PC-9 (cell line): ENCODE measurements around the gene NEK7. TPM values are rescaled to one million over a fixed set of nuclear protein-coding genes. Genes with fewer than 3 reads are reported as not detected.

Source experiments
- BruUV-seq: library from RNA; stranded (reverse); fragments of 400-500 nt; replicated peaks from 2 replicates; lab custom pipeline; 2021; lab: Mats Ljungman, UMichigan
- CTCF ChIA-PET: fragments of 300-600 bp; sonication (Branson Sonifier 250); formaldehyde crosslinking; loops from one replicate; lab custom pipeline; 2022; ENCODE audit warnings: antibody characterized with exemption; lab: Charles Lee
- POLR2A ChIA-PET: fragments of 300-600 bp; sonication (Branson Sonifier 250); formaldehyde crosslinking; loops from one replicate; lab custom pipeline; 2022; ENCODE audit warnings: antibody characterized with exemption; ENCODE audit not compliant: unreplicated experiment; lab: Charles Lee
- DNase-seq, 2 experiments: peaks; one replicate each; pipeline versions ENCODE4 v3.0.0 to v3.0.0-alpha.2; 2015 to 2022; ENCODE audit warnings: mixed read lengths in 1 of 2
- H2AFZ ChIP-seq: fragments of 200-600 bp; sonication (generic); 2 replicates; pipeline ENCODE4 v1.8.1; 2017; ENCODE audit warnings: antibody characterized with exemption
- H3F3A ChIP-seq: fragments of 200-600 bp; sonication (generic); 2 replicates; pipeline ENCODE4 v1.8.1; 2017; ENCODE audit warnings: antibody characterized with exemption, mild to moderate bottlenecking, low read depth; ENCODE audit not compliant: insufficient read depth
- H3K27ac ChIP-seq: fragments of 200-600 bp; sonication (generic); 2 replicates; pipeline ENCODE4 v1.6.1; 2016; ENCODE audit warnings: mixed run types
- H3K27me3 ChIP-seq: fragments of 200-600 bp; sonication (generic); 2 replicates; pipeline ENCODE4 v1.6.1; 2016; ENCODE audit warnings: low read depth, mixed run types; ENCODE audit not compliant: insufficient read depth
- H3K36me3 ChIP-seq: fragments of 200-600 bp; sonication (generic); 2 replicates; pipeline ENCODE4 v1.6.1; 2016; ENCODE audit warnings: low read depth, mixed run types
- H3K4me1 ChIP-seq: fragments of 200-600 bp; sonication (generic); replicated peaks from 2 replicates; pipeline ENCODE4 v1.6.1; 2016; ENCODE audit warnings: mixed run types; ENCODE audit not compliant: insufficient read depth
- H3K4me2 ChIP-seq: fragments of 200-600 bp; sonication (generic); 2 replicates; pipeline ENCODE4 v1.6.1; 2017; ENCODE audit warnings: mixed run types
- H3K4me3 ChIP-seq: fragments of 200-600 bp; sonication (generic); 2 replicates; pipeline ENCODE4 v1.6.1; 2016; ENCODE audit warnings: mixed run types
- H3K79me2 ChIP-seq: fragments of 200-600 bp; sonication (generic); 2 replicates; pipeline ENCODE4 v1.6.1; 2017; ENCODE audit warnings: low read depth, mixed run types
- H3K9me2 ChIP-seq: fragments of 200-600 bp; sonication (generic); 2 replicates; pipeline ENCODE4 v1.8.1; 2017; ENCODE audit warnings: mild to moderate bottlenecking; ENCODE audit not compliant: insufficient read depth
- H3K9me3 ChIP-seq: fragments of 200-600 bp; sonication (generic); 2 replicates; pipeline ENCODE4 v1.8.1; 2016; ENCODE audit warnings: low read depth; ENCODE audit not compliant: insufficient read depth
- H4K20me1 ChIP-seq: fragments of 200-600 bp; sonication (generic); 2 replicates; pipeline ENCODE4 v1.8.1; 2017; ENCODE audit not compliant: insufficient read depth
- EZH2 ChIP-seq: fragments of 200-600 bp; sonication (generic); IDR thresholded peaks from 2 replicates; pipeline ENCODE4 v1.8.0; 2017; ENCODE audit warnings: antibody characterized with exemption, low read depth
- intact Hi-C: fragments of 100-400 bp; cut with micrococcal nuclease; formaldehyde crosslinking; loops from one replicate; pipeline ENCODE4 v1.10.0; 2022; ENCODE audit not compliant: unreplicated experiment
- total RNA-seq: library from RNA; stranded (reverse); gene quantifications from 2 replicates; pipeline ENCODE4 v1.2.3, GENCODE V29; 2021
- TF ChIP-seq, protein P1 (sequence below): fragments of 200-600 bp; sonication (generic); conservative IDR thresholded peaks from 2 replicates; pipeline ENCODE4 v1.6.1; 2017; ENCODE audit warnings: mixed run types, antibody characterized with exemption, mild to moderate bottlenecking, moderate library complexity

NEK7 gene
- total RNA-seq, 1 experiment from 2014 or later = 67.4 TPM

DNA sequence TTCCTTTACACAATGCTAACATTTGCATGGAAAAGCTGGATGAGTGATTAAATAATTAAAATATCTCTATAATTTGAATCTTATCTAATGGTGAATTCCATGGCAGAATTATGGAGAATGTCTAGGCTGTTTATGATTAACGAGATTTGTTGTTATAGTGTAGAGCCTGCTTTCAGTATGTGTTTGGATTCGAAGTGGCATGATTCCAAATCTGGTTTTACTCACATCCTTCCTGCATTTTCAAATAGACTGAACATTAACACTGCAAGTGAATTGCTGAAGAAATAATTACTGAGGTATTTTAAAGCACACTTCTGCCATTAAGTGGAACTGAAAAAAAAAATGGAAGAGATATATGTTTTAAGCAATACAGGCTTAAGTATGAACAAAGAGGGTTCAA, 5.1 kb upstream of the NEK7 start:
- ChIA-PET CTCF (no interaction called here), POLR2A (no interaction called here)
- Histone ChIP-seq H3K27ac (no peak overlapping the region), H3K9me3 (no peaks in the 10 kb centered on the region), H3K9me2 (0 out of 2 replicates have a peak, but pooled peaks cover 3% of the 10 kb centered on the region), H3K79me2 (no peaks in the 10 kb centered on the region), H2AFZ (no peak overlapping the region), H3F3A (peaks cover 4% of the 10 kb centered on the region; the same call in 1 of the 2 replicates), H3K4me1 (peaks cover 14% of the 10 kb centered on the region), H3K4me2 (no peak overlapping the region), H3K4me3 (no peak overlapping the region), H4K20me1 (no peaks in the 10 kb centered on the region), H3K36me3 (no peaks in the 10 kb centered on the region), H3K27me3 (no peaks in the 10 kb centered on the region)
- intact Hi-C loops = loop anchor here (10.0 kb wide), 3 partner anchors 157 to 627 kb away; no protein-coding TSS in a partner anchor
- TF ChIP-seq EZH2 = no peak
- TF ChIP-seq, protein P1, sequence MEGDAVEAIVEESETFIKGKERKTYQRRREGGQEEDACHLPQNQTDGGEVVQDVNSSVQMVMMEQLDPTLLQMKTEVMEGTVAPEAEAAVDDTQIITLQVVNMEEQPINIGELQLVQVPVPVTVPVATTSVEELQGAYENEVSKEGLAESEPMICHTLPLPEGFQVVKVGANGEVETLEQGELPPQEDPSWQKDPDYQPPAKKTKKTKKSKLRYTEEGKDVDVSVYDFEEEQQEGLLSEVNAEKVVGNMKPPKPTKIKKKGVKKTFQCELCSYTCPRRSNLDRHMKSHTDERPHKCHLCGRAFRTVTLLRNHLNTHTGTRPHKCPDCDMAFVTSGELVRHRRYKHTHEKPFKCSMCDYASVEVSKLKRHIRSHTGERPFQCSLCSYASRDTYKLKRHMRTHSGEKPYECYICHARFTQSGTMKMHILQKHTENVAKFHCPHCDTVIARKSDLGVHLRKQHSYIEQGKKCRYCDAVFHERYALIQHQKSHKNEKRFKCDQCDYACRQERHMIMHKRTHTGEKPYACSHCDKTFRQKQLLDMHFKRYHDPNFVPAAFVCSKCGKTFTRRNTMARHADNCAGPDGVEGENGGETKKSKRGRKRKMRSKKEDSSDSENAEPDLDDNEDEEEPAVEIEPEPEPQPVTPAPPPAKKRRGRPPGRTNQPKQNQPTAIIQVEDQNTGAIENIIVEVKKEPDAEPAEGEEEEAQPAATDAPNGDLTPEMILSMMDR = no peak
- BruUV-seq = no TSS peak
- DNase-seq = no peak

- Histone ChIP-seq H3K79me2 (peaks cover 10% of the 10 kb centered on the region), H3K27me3 (no peaks in the 10 kb centered on the region), H3K9me3 (no peaks in the 10 kb centered on the region), H3K9me2 (0 out of 2 replicates have a peak, but pooled peaks cover 3% of the 10 kb centered on the region), H3K4me3 (no peak overlapping the region), H3K36me3 (no peaks in the 10 kb centered on the region), H3K4me2 (no peak overlapping the region), H4K20me1 (no peaks in the 10 kb centered on the region), H3K27ac (no peak overlapping the region), H3K4me1 (peaks cover 15% of the 10 kb centered on the region), H3F3A (peaks cover 4% of the 10 kb centered on the region; the same call in 1 of the 2 replicates), H2AFZ (no peak overlapping the region)
- no peak for TF ChIP-seq EZH2
- TF ChIP-seq, protein P1 = no peak
- CTCF ChIA-PET = no interaction called here
- POLR2A ChIA-PET = interaction anchor here (0.6 kb wide), 1 partner anchor 457 kb away, joined by 5 read pairs; no protein-coding TSS in a partner anchor
- BruUV-seq = no TSS peak
- DNase-seq = no peak
- intact Hi-C loops = loop anchor here (10.0 kb wide), 3 partner anchors 158 to 628 kb away; no protein-coding TSS in a partner anchor
Measured at GRCh38 chr1:198153103-198153502, 3.7 kb upstream of the NEK7 start.

DNA sequence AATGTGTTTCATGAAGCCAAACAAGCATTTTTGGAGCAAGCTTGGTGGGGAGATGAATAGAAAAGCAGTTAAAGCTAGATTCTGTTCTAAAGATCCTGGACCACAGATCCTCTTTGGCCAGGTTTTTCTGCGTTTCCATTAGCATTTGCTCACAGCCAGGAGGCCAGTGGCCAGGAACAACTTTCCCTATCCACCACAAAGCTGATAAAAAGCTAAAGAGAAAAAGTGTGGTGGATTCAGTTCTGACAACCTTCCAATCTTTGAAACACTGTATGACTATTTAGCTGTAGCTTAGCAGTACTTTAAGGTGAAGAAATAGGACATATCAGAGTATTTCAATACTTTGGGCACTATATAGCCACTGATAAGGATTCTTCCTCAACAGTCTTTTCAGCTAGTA, 3.0 kb upstream of the NEK7 start:
- intact Hi-C loops = loop anchor here (10.0 kb wide), 3 partner anchors 159 to 629 kb away; no protein-coding TSS in a partner anchor
- no peak overlapping the region for H2AFZ ChIP-seq
- no TSS peak for BruUV-seq
- ChIA-PET POLR2A (no interaction called here), CTCF (no interaction called here)
- H3K79me2 ChIP-seq = peaks cover 17% of the 10 kb centered on the region
- H4K20me1 ChIP-seq = no peaks in the 10 kb centered on the region
- no peaks in the 10 kb centered on the region for H3K9me3 ChIP-seq
- H3K4me2 ChIP-seq = no peak overlapping the region
- H3K27ac ChIP-seq = no peak overlapping the region
- TF ChIP-seq, protein P1 = no peak
- TF ChIP-seq EZH2 = no peak
- H3F3A ChIP-seq = peaks cover 9% of the 10 kb centered on the region; the same call in 1 of the 2 replicates
- H3K9me2 ChIP-seq = 0 out of 2 replicates have a peak, but pooled peaks cover 3% of the 10 kb centered on the region
- H3K4me3 ChIP-seq = no peak overlapping the region
- H3K36me3 ChIP-seq = no peaks in the 10 kb centered on the region
- peaks cover 18% of the 10 kb centered on the region for H3K4me1 ChIP-seq
- no peaks in the 10 kb centered on the region for H3K27me3 ChIP-seq
- DNase-seq = no peak
